ENCODE data around the gene KRT33B.
A peak's percentile ranks its signal among the peaks of the same experiment; 100 is the strongest.
"Not testable (repeated sequence)": the region's sequence is repeated elsewhere in the genome, so short reads cannot be mapped to it uniquely, and the experiment has no call there.

KRT33B gene

GRCh38 chr17:41369713-41370112, at the start of gene KRT33B:
Gene KRT33B (minus strand): TSS chr17:41369813. CDS start chr17:41369750, 63 bp downstream.
- no peak for DNase-seq

GRCh38 chr17:41418116-41418860, 48.7 kb upstream of the KRT33B start:
- no peak for DNase-seq

GRCh38 chr17:41417576-41418015, 48.0 kb upstream of the KRT33B start:
- DNase-seq = no peak

GRCh38 chr17:41417127-41417526, 47.5 kb upstream of the KRT33B start:
- no peak for DNase-seq

GRCh38 chr17:41416479-41416878, 46.9 kb upstream of the KRT33B start:
- DNase-seq = no peak

- DNase-seq = no peak
These were observed 46.3 kb upstream of the KRT33B start for GRCh38 chr17:41415833-41416335.

DNA sequence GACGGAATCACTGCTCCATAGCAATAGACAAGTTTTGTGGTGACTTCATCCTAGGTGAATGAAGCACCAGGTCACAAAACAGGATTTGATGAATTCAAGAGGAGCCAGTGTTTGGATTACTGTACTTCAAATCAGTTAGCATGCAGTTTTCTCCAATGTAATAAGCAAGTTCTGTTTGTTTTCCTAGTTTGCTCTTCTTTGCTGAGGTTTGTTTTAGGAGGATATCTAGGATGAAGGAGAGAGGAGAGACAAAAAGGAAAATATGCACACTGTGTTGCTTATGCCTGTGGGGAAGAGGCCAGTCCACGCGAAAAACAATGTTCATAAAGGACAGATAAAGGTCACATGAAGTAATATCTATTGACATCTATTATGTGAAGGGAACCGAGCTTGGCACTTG, 45.8 kb upstream of the KRT33B start:
- no peak for DNase-seq

- DNase-seq = no peak
These were observed 44.4 kb upstream of the KRT33B start for GRCh38 chr17:41413982-41414381.

- no peak for DNase-seq
These were observed 43.8 kb upstream of the KRT33B start for GRCh38 chr17:41413353-41413957.

DNA sequence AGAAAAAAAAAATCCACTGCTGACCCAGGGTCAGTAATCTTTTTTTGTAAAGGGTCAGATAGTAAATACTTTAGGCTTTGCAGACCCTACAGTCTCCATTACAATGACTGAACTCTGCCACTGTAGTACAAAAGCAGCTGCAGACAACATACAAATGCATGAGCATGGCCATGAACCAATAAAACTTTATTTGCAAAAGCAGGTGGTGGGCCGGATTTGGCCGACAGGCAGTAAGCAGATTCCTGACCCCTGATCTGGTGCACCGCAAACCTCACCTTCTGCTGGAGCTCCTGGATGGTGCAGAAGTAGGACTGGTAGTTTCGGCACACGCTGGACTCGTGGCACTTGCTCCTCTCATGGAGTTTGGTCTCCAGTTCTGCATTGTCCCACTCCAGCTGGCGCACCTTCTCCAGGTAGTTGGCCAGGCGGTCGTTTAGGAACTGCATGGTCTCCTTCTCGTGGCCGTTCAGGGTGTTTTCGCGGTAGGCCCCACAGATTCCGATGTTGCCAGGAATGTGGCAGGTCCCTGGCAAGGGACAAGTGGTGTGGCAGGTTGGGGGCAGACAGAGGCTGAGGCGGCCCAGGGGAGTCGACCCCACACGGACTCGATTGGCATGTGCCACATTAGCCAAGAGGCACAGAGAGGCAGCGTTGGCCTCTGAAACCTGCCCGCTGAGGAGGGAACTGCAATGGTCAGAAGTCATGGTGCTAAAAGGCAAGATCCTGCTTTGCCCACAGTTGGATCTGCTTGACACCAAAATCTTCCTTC, 41.6 kb upstream of the KRT33B start:
- no peak for DNase-seq

DNA sequence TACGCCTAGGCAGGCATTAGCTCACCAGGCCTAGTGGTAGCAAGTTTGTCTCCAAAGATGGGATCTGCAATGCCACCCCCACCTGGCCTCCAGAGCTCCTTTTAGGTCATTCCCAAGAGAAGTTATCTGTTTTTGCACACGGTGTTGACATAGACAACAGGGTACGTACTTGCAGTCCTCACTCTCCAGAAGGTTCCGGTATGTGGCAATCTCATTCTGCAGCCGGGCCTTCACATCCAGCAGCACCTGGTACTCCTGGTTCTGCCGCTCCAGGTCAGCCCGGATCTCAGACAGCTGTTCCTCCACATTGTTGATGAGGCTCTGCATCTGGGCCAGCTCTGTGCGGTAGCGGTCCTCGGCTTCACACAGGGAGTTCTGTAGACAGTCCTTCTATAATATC, 37.6 kb upstream of the KRT33B start:
- no peak for DNase-seq

DNA sequence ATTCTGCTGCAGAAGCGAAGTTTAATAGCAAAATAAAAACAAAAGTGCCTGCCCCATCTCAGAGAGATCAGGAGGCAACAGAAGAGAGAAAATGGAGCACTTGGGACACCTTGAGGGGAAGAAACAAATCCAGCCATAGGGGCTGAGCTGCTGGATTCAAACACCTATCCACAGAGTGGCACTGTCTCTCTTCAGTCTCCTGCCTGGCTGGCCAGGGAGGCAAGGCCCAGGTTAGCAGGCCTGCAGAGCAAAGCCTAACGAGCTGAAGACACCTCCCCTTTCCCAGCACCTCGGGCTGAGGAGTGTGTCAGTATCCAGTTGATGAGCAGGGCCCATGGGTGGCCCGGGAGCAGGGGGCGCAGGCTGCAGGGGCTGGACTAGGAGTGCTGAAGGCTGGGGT, 36.6 kb upstream of the KRT33B start:
- no peak for DNase-seq

DNA sequence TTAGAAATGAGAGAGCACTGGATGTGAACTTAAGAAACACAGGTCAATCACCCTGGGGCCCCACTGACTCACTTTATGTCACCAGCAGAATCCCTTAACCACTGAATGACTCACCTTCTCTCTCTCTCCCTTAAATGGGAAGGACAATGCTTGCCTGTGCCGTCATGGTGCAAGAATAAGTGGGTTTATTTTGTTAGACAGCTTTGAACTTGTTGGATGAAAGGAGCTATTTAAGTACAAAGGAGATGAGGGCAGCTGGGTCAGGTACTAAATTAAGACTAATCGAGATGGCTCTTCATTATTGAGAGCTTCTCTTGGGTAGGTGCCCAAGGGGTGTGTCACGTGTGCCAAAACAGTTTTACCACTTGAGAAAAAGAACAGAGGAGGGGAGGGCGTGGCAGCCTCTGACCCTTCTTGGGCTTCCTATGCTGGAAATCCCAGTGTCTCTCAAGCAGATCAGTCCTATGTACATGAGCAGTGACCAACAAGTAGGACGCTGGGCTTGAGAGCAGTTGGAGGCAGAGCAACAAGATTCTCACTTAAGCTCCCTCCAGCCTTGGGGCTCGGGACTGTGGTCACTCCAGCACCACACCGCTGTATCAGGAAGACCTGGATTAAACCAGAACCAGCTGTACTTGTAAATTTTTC, 34.5 kb upstream of the KRT33B start:
- DNase-seq = peak; percentile 73

- no peak for DNase-seq
These were observed 33.9 kb upstream of the KRT33B start for GRCh38 chr17:41403404-41404023.

DNA sequence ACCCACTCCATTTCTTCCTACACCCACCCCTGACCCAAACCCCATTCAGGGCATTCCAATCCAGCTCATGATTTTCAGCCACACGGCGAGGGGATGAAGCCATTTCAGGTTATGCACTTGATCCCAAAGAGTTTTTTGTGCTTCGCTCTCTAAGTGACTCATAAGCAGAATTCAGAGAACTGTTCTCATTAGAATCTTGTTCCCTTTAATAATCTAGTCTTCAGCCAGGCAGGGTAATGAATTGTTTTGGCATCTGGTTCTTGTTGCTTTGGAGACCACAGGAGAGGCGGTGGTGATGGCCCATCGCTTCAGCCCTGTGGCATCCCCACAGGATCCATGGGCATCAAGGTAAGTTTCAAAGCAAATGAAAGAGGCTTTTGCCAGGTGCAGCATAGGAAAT, 32.5 kb upstream of the KRT33B start:
- no peak for DNase-seq

DNA sequence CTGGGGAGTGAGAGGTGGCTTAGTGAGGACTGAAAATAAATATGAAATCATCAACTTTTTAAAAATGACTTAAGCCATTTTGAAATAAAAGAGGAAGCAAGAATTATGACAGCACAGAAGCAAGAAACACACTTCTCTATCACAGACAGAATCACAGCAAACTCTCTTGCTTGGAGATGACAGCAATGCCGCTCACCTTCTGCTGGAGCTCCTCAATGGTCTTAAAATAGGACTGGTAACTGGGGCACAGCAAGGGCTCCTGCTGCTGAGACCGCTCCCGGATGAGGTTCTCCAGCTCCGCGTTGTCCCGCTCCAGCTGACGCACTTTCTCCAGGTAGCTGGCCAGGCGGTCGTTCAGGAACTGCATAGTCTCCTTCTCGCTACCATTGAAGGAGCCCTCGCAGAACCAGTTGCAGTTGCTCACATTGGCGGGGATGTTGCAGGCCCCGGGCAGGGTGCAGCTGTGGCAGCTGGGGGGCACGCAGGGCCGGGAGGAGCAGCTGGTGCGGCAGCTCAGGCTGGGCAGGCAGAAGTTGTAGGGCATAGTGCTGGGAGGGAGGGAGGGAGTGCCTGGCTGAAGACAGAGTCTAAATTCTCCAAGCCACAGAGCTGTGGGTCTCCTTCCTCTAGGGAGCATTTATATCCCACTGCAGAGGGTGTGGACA, 27.5 kb upstream of the KRT33B start, which contains the start of gene KRT31:
Gene KRT31, minus strand, starts transcription at position 613 of the 665 bp plus-strand sequence. Its CDS starts 69 bp downstream, at position 544.
- DNase-seq = peak; percentile 52

DNA sequence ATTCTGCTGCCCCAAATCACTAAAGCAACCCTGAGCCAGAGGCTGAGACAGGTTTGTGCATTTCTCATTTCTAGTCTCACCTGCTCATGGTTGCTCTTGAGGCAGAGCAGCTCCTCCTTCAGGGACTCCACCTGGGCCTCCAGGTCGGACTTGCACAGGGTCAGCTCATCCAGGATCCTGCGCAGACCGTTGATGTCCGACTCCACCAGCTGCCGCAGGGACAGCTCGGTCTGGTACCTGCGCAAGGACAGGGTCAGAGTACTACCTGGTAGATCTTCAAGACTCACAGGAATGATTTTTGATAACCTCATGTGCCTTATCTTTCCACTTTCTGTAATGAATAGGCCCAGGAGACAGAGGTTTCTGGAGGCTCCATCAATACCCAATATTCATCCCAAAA, 26.7 kb upstream of the KRT33B start:
- DNase-seq = no peak

- no peak for DNase-seq
These were observed 26.0 kb upstream of the KRT33B start for GRCh38 chr17:41395611-41396010.

- not testable (repeated sequence) for DNase-seq
These were observed 25.4 kb upstream of the KRT33B start for GRCh38 chr17:41395044-41395443.

DNA sequence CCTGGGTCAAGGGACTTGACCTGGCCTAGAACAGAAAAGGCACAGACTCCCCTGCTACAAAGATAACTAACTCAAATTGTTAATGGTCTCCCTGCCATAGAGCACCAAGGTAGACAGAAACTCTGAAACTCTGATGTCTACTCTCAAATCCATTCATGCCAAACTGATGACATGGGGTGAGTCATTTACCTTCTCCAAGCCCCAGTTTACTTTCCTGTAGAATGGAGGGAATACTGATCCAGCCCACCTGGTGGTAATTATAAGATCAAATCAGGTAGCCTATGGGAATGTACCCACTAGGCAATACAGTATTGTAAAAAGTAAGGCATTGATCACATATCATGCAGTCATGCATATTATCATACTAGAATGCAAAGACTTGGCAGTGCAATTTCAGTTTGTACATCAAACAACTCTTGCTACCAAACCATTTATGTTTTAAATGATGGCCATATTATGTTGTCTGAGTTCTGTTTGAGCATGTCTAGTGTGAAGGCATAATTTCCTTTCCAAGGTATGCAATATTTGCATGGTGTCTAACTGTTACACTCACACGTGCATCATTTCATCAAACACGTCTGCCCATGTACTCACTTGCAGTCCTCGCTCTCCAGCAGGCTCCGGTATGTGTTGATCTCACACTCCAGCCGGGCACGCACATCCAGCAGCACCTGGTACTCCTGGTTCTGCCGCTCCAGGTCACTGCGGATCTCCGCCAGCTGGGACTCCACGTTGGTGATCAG, 24.8 kb upstream of the KRT33B start:
- DNase-seq = no peak

- no peak for DNase-seq
These were observed 24.2 kb upstream of the KRT33B start for GRCh38 chr17:41393826-41394225.
